Measurements from ENCODE around the gene ACAD8. TPM values are rescaled to one million over a fixed set of nuclear protein-coding genes. Genes with fewer than 3 reads are reported as not detected.

ACAD8 gene
- total and polyA plus RNA-seq, 3 donors from 2014 or later: 27.4 to 47.9 (median 35.1) TPM

GRCh38 chr11:134237557-134237922 lies 15.8 kb upstream of the ACAD8 start:
- intact Hi-C loops (cut with DNase I; ENCODE audit: low total_unique reads): no loop called here
- H3K4me3 ChIP-seq: no peak overlapping the region
- DNase-seq: no peak
- no peaks in the 10 kb centered on the region for H3K27me3 ChIP-seq
- 90 to 91% methylated on average over 11 of the region's 11 CpGs for WGBS, 2 donors
- H3K9me3 ChIP-seq: no peaks in the 10 kb centered on the region
- TF ChIP-seq CTCF (IDR thresholded peaks at IDR 0.05) (no peak), POLR2A (IDR thresholded peaks at IDR 0.05) (no peak)
- peaks cover 10% of the 10 kb centered on the region for H3K4me1 ChIP-seq
- no peaks in the 10 kb centered on the region for H3K36me3 ChIP-seq (ENCODE audit: low read depth, missing control alignments)
- H3K27ac ChIP-seq: no peak overlapping the region

GRCh38 chr11:134238956-134239355 lies 14.4 kb upstream of the ACAD8 start:
- Histone ChIP-seq H3K4me1 (peaks cover 10% of the 10 kb centered on the region), H3K9me3 (no peaks in the 10 kb centered on the region), H3K27me3 (no peaks in the 10 kb centered on the region), H3K27ac (no peak overlapping the region), H3K4me3 (no peak overlapping the region), H3K36me3 (ENCODE audit: low read depth, missing control alignments) (no peaks in the 10 kb centered on the region)
- intact Hi-C loops (cut with DNase I; ENCODE audit: low total_unique reads): no loop called here
- TF ChIP-seq CTCF (IDR thresholded peaks at IDR 0.05): no peak
- no peak for TF ChIP-seq POLR2A (IDR thresholded peaks at IDR 0.05)
- WGBS, 2 donors: 95 to 97% methylated on average over 5 of the region's 5 CpGs
- DNase-seq: no peak

- no peaks in the 10 kb centered on the region for H3K9me3 ChIP-seq
- H3K27ac ChIP-seq: no peak overlapping the region
- no peak for DNase-seq
- intact Hi-C loops (cut with DNase I; ENCODE audit: low total_unique reads): no loop called here
- H3K4me3 ChIP-seq: no peak overlapping the region
- 58 to 62% methylated on average over 6 of the region's 6 CpGs for WGBS, 2 donors
- H3K27me3 ChIP-seq: no peaks in the 10 kb centered on the region
- no peak for TF ChIP-seq POLR2A (IDR thresholded peaks at IDR 0.05)
- TF ChIP-seq CTCF (IDR thresholded peaks at IDR 0.05): no peak
- no peaks in the 10 kb centered on the region for H3K36me3 ChIP-seq (ENCODE audit: low read depth, missing control alignments)
- H3K4me1 ChIP-seq: peaks cover 1% of the 10 kb centered on the region
Observed at GRCh38 chr11:134240592-134240991, 12.8 kb upstream of the ACAD8 start.

GRCh38 chr11:134242376-134242775 lies 11.0 kb upstream of the ACAD8 start:
- Histone ChIP-seq H3K27me3 (no peaks in the 10 kb centered on the region), H3K4me1 (no peaks in the 10 kb centered on the region), H3K36me3 (ENCODE audit: low read depth, missing control alignments) (no peaks in the 10 kb centered on the region), H3K9me3 (no peaks in the 10 kb centered on the region), H3K4me3 (no peak overlapping the region), H3K27ac (no peak overlapping the region)
- DNase-seq: no peak
- intact Hi-C loops (cut with DNase I; ENCODE audit: low total_unique reads): no loop called here
- TF ChIP-seq POLR2A (IDR thresholded peaks at IDR 0.05) (no peak), CTCF (IDR thresholded peaks at IDR 0.05) (no peak)
- WGBS, 2 donors: 81 to 85% methylated on average over 9 of the region's 9 CpGs

GRCh38 chr11:134243913-134244312 lies 9.5 kb upstream of the ACAD8 start:
- Histone ChIP-seq H3K4me3 (no peak overlapping the region), H3K27ac (no peak overlapping the region), H3K9me3 (no peaks in the 10 kb centered on the region), H3K4me1 (no peaks in the 10 kb centered on the region), H3K36me3 (ENCODE audit: low read depth, missing control alignments) (no peaks in the 10 kb centered on the region), H3K27me3 (no peaks in the 10 kb centered on the region)
- no peak for DNase-seq
- no peak for TF ChIP-seq POLR2A (IDR thresholded peaks at IDR 0.05)
- 93 to 97% methylated on average over 4 of the region's 4 CpGs for WGBS, 2 donors
- intact Hi-C loops (cut with DNase I; ENCODE audit: low total_unique reads): no loop called here

Data from testis (tissue), 3 donors.